Activated CD4-positive, alpha-beta T cell treated with anti-CD3 and anti-CD28 coated beads, Interleukin-2, amount 50 U/mL, for 1 hour (primary cell): ENCODE results near the gene CCSER1.
"Not testable (repeated sequence)": the region's sequence is repeated elsewhere in the genome, so short reads cannot be mapped to it uniquely, and the experiment has no call there.

Experiments used
- DNase-seq: peaks from one replicate; pipeline ENCODE4 v3.0.0-alpha.2; 2020

CCSER1 gene

DNA sequence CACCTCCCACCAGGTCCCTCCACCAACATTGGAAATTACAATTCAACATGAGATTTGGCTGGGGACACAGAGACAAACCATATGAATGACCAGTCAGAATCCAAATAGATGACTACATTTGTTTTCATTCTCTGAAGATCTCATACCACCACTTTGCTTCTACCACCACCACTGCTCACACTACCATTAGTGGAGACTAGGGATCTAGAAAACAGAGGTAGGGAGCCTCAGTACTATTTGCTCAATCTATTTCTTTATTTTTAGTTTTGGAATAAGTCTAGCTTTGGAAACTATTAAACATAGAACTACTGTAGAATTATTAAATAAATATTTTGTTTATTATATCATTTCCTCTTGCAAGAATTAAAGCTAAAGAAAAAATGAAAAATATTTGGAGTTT lies 727.9 kb downstream of the CCSER1 start:
- no peak for DNase-seq

DNA sequence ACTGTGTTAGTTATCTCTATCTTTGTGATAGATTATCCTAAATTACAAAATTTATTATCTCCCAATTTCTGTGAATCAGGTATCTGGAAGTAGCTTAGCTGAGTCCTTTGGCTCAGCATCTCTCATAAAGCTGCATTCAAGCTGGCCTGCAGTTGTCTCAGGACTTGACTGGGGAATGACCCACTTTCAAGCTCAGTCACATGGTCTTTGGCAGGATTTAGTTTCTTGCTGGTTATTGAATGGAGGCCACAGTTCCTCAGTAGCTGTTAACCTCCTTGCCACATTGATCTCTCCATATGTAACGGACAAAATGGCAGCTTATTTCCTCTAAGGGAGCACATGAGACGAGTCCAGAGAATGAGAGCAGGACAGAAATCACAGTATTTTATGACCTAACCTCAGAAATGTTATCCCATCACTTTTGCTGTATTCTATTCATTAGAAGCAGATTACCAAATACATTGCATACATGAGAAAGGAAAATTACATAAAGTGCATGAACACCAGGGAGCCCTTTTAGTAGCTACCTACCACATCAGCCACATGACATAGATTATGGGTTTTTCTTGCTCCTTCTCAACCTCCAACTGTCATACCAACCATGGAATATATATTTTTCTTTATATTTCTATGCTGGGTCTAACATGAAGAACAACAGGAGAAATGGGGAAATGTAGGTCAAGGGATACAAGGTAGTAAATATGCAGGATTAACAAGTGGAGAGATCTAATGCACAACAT lies 730.1 kb downstream of the CCSER1 start:
- DNase-seq = no peak

- DNase-seq = no peak
Observed at GRCh38 chr4:90875791-90876190, 748.6 kb downstream of the CCSER1 start.

DNA sequence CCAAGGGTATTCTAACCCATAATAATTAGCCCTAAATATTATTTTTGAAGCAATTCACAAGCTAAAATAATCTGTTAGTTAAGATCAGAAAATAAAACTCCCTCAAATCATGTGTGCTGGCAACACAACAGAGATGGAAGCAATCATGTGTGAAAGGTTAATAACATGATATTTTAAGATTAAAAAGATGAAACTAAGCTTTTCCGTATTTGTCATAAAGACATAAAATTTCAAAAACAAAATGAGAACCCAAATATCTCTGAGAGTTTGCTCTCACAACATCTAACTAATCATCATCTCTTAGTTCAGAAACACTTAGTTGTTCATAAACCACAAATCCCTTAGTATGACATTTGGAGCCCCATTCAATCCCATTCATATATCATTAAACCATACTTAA lies 749.1 kb downstream of the CCSER1 start:
- DNase-seq = no peak

- DNase-seq = no peak
Observed at GRCh38 chr4:90883519-90883918, 756.3 kb downstream of the CCSER1 start.

GRCh38 chr4:90888571-90888970 lies 761.4 kb downstream of the CCSER1 start:
- DNase-seq = no peak

DNA sequence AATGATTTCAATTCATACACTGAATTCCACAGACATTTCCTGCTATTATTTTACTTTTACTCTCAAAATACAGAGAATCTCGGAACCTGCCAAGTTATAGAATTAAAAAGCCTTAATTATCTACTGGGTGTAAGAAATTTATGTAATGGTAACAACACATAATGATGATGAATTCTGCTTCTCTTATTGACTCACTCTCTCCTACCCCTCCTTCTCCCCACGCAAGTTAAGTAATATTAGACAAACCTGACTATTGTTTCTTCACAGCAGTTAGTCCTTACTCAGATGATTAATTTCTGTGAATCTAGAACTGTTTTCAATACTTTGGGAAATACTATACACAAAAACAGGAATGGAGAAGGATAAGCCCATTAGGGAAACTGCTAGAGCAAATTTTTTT lies 762.0 kb downstream of the CCSER1 start:
- DNase-seq = no peak

DNA sequence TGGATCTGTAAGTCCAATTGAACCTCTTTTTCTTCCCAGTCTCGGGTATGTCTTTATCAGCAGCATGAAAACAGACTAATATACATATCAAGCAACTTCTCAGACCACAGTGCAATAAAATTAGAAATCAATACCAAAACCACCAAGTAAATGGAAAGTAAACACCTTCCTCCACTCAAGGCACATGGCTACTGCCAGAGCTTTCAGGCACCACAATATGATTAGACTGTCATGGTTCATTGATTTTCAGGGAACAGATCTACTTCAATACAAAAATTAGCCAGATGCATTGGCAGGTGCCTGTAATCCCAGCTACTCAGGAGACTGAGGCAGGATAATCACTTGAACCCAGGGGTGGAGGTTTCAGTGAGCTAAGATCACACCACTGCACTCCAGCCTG lies 776.2 kb downstream of the CCSER1 start:
- not testable (repeated sequence) for DNase-seq

GRCh38 chr4:90904021-90904420 lies 776.8 kb downstream of the CCSER1 start:
- DNase-seq = no peak

DNA sequence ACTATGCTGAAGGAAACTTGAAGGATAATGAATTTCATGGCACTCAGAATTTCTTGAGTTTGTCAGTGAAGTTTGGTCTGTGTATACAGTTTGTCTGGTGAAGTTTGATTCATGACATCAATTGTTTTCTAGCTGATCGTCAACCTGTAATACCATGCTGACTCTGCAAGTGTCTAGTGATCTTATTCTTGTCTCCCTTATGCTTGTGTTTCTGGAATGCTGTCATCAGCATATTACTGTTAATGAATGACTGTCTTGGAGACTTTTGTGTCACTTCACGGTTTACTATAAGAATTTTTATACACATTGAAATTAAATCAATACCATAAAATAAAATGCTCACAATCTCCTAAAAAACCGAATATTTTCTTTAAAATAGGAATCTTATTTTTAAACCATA lies 779.0 kb downstream of the CCSER1 start:
- DNase-seq = no peak

- not testable (repeated sequence) for DNase-seq
Observed at GRCh38 chr4:90911724-90912434, 784.7 kb downstream of the CCSER1 start.

- DNase-seq = no peak
Observed at GRCh38 chr4:90922174-90922573, 795.0 kb downstream of the CCSER1 start.

DNA sequence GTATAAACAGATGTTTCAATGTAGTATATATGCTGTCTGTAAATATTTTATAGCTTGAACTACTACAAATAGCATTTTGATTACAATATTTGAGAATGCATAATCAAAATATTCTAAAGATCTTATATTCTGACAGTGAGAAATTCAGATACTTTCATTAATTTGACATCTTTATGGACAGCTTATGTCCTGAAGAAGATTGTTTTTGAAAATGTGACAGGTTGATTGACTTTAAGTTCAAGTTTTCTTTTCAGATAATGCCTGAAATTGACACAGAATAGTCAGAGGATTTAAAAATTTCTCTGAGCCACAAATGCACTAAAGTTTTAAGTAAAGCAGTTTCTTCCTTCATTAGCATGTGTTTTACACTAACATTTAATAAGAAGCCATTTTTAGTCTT lies 799.8 kb downstream of the CCSER1 start:
- no peak for DNase-seq

DNA sequence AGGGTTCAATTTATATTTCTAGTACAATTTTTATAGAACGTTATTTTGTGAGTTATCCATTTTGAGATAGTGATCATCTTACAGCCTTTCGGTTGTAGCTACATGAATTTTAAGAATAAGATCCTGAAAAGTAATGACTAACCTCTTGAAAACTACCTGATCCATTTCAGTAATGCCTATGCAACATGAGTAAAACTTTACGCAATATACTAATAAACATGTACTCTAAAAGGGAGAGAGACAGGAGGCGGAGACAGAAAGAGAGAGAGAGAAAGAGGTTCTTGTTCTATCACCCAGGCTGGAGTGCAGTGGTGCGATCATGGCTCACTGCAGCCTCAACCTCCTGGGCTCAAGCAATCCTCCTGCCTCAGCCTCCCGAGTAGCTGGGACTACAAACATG lies 816.1 kb downstream of the CCSER1 start:
- DNase-seq = no peak

DNA sequence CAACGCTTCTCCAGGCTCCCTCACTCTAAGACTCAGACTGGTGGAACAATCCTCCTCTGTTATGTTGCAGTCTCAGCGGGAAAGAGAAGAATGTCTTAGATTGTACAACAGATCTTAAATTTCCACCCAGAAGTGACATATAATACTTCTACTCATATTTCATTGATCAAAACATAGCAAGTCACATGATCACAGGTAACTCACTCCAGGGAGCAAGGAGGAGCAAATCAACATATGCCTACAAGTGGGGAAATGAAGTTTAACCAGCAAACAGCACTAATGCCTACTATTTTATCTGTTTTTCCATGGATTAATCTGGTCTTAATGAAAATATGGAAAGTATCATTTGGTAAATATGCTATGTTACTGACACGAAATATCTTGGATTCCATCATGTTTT lies 819.8 kb downstream of the CCSER1 start:
- DNase-seq = no peak

- DNase-seq = no peak
Observed at GRCh38 chr4:90950385-90950841, 823.2 kb downstream of the CCSER1 start.

DNA sequence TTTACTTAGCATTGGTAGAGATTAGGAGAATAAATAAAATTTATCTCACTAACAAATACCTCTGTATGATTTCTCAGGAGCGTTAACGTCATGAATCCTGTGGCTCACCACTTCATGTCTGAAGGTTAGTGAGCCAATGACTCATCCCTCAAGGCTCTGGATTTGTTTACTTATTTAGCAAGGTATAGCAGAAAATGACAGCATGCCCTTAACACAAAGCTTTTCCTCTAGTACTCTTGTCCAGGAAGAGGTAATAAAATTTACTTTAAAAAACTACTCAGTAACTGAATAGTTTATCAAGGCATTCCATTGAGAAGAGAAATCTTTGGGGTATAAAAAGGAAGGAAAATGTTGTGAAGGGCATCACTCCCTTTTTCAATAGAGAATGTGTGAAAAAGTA lies 823.8 kb downstream of the CCSER1 start:
- DNase-seq = no peak

GRCh38 chr4:90958256-90958895 lies 831.2 kb downstream of the CCSER1 start:
- DNase-seq = no peak

GRCh38 chr4:90960433-90960832 lies 833.2 kb downstream of the CCSER1 start:
- DNase-seq = no peak

GRCh38 chr4:90960840-90961239 lies 833.6 kb downstream of the CCSER1 start:
- DNase-seq = no peak

- DNase-seq = no peak
Observed at GRCh38 chr4:90970021-90970420, 842.8 kb downstream of the CCSER1 start.

- no peak for DNase-seq
Observed at GRCh38 chr4:90977726-90978125, 850.5 kb downstream of the CCSER1 start.

- no peak for DNase-seq
Observed at GRCh38 chr4:90979556-90979955, 852.4 kb downstream of the CCSER1 start.

- DNase-seq = no peak
Observed at GRCh38 chr4:90982813-90983212, 855.6 kb downstream of the CCSER1 start.
